ENCODE results near the gene MECP2. TPM values are rescaled to one million over a fixed set of nuclear protein-coding genes. Genes with fewer than 3 reads are reported as not detected.

MECP2 gene
- total RNA-seq, 1 donor from 2014 or later = 60.0 TPM

- no peak overlapping the region for H3K27ac Mint-ChIP-seq (ENCODE audit: unreplicated experiment)
- H3K4me3 Mint-ChIP-seq (ENCODE audit: unreplicated experiment) = no peak overlapping the region
- TF ChIP-seq CTCF (IDR thresholded peaks at IDR 0.05; ENCODE audit: partially characterized antibody, unreplicated experiment) = no peak
- no peak for DNase-seq
- peaks cover 26% of the 10 kb centered on the region for H3K4me1 Mint-ChIP-seq (ENCODE audit: low read depth, unreplicated experiment)
- peaks cover 2% of the 10 kb centered on the region for H3K9me3 Mint-ChIP-seq (ENCODE audit: unreplicated experiment)
- peaks cover 5% of the 10 kb centered on the region for H3K27me3 Mint-ChIP-seq (ENCODE audit: unreplicated experiment)
- no peaks in the 10 kb centered on the region for H3K36me3 Mint-ChIP-seq (ENCODE audit: unreplicated experiment)
Observed at GRCh38 chrX:154032160-154032559, 65.4 kb downstream of the MECP2 start.

GRCh38 chrX:154030715-154031305, 66.7 kb downstream of the MECP2 start:
- H3K4me1 Mint-ChIP-seq (ENCODE audit: low read depth, unreplicated experiment) = peaks cover 24% of the 10 kb centered on the region
- H3K4me3 Mint-ChIP-seq (ENCODE audit: unreplicated experiment) = no peak overlapping the region
- TF ChIP-seq CTCF (IDR thresholded peaks at IDR 0.05; ENCODE audit: partially characterized antibody, unreplicated experiment) = no peak
- H3K9me3 Mint-ChIP-seq (ENCODE audit: unreplicated experiment) = peaks cover 2% of the 10 kb centered on the region
- H3K27me3 Mint-ChIP-seq (ENCODE audit: unreplicated experiment) = peaks cover 5% of the 10 kb centered on the region
- DNase-seq = no peak
- H3K27ac Mint-ChIP-seq (ENCODE audit: unreplicated experiment) = no peak overlapping the region
- H3K36me3 Mint-ChIP-seq (ENCODE audit: unreplicated experiment) = no peaks in the 10 kb centered on the region

- DNase-seq = no peak
- Mint-ChIP-seq H3K27me3 (ENCODE audit: unreplicated experiment) (peaks cover 5% of the 10 kb centered on the region), H3K9me3 (ENCODE audit: unreplicated experiment) (peaks cover 3% of the 10 kb centered on the region), H3K4me3 (ENCODE audit: unreplicated experiment) (no peak overlapping the region), H3K27ac (ENCODE audit: unreplicated experiment) (no peak overlapping the region), H3K36me3 (ENCODE audit: unreplicated experiment) (no peaks in the 10 kb centered on the region), H3K4me1 (ENCODE audit: low read depth, unreplicated experiment) (peaks cover 27% of the 10 kb centered on the region)
- no peak for TF ChIP-seq CTCF (IDR thresholded peaks at IDR 0.05; ENCODE audit: partially characterized antibody, unreplicated experiment)
Observed at GRCh38 chrX:154030266-154030665, 67.3 kb downstream of the MECP2 start.

GRCh38 chrX:154029439-154029838, 68.1 kb downstream of the MECP2 start:
- H3K4me1 Mint-ChIP-seq (ENCODE audit: low read depth, unreplicated experiment) = peaks cover 29% of the 10 kb centered on the region
- no peak for DNase-seq
- no peak overlapping the region for H3K4me3 Mint-ChIP-seq (ENCODE audit: unreplicated experiment)
- TF ChIP-seq CTCF (IDR thresholded peaks at IDR 0.05; ENCODE audit: partially characterized antibody, unreplicated experiment) = no peak
- H3K36me3 Mint-ChIP-seq (ENCODE audit: unreplicated experiment) = no peaks in the 10 kb centered on the region
- H3K27ac Mint-ChIP-seq (ENCODE audit: unreplicated experiment) = no peak overlapping the region
- peaks cover 3% of the 10 kb centered on the region for H3K9me3 Mint-ChIP-seq (ENCODE audit: unreplicated experiment)
- peaks cover 7% of the 10 kb centered on the region for H3K27me3 Mint-ChIP-seq (ENCODE audit: unreplicated experiment)

GRCh38 chrX:154028502-154029184, 68.9 kb downstream of the MECP2 start:
- H3K36me3 Mint-ChIP-seq (ENCODE audit: unreplicated experiment) = no peaks in the 10 kb centered on the region
- H3K4me3 Mint-ChIP-seq (ENCODE audit: unreplicated experiment) = no peak overlapping the region
- no peak overlapping the region for H3K27ac Mint-ChIP-seq (ENCODE audit: unreplicated experiment)

More at GRCh38 chrX:154028502-154029184, 68.9 kb downstream of the MECP2 start:
- DNase-seq = no peak
- H3K4me1 Mint-ChIP-seq (ENCODE audit: low read depth, unreplicated experiment) = peaks cover 28% of the 10 kb centered on the region
- peaks cover 5% of the 10 kb centered on the region for H3K27me3 Mint-ChIP-seq (ENCODE audit: unreplicated experiment)
- peaks cover 3% of the 10 kb centered on the region for H3K9me3 Mint-ChIP-seq (ENCODE audit: unreplicated experiment)
- TF ChIP-seq CTCF (IDR thresholded peaks at IDR 0.05; ENCODE audit: partially characterized antibody, unreplicated experiment) = no peak

Data from glutamatergic neuron (in vitro differentiated cells).